ENCODE data around the gene TMEM120B.

GRCh38 chr12:121740847-121741246 is 28.3 kb downstream of the TMEM120B start:
- TF ChIP-seq CTCF (IDR thresholded peaks at IDR 0.05): no peak
- no peak for TF ChIP-seq POLR2A (IDR thresholded peaks at IDR 0.05)

Measured in body of pancreas (tissue), 4 donors.